H9 (cell line): ENCODE results near the gene KRT79. TPM values are rescaled to one million over a fixed set of nuclear protein-coding genes. Genes with fewer than 3 reads are reported as not detected.

Source experiments
- DNase-seq: peaks from one replicate; pipeline ENCODE4 v3.0.0-alpha.2; 2017
- H2AFZ ChIP-seq: one replicate; pipeline ENCODE4 v1.6.1; 2013; ENCODE audit warnings: mild to moderate bottlenecking, low read length, control low read depth, moderate library complexity
- H2AK5ac ChIP-seq: 2 replicates; pipeline ENCODE4 v1.6.1; 2013; ENCODE audit warnings: low read length, control low read depth, mixed read lengths; ENCODE audit not compliant: insufficient read length
- H2BK120ac ChIP-seq: one replicate; pipeline ENCODE4 v1.6.1; 2013; ENCODE audit warnings: low read depth, mild to moderate bottlenecking, low read length, control low read depth, inconsistent platforms; ENCODE audit not compliant: poor library complexity, severe bottlenecking
- H2BK12ac ChIP-seq: 2 replicates; pipeline ENCODE4 v1.6.1; 2013; ENCODE audit warnings: low read length, control low read depth, mixed read lengths, low read depth; ENCODE audit not compliant: insufficient read length
- H2BK15ac ChIP-seq: 2 replicates; pipeline ENCODE4 v1.6.1; 2013; ENCODE audit warnings: low read depth, low read length, control low read depth
- H2BK20ac ChIP-seq: one replicate; pipeline ENCODE4 v1.6.1; 2013; ENCODE audit warnings: low read depth, mild to moderate bottlenecking, low read length, control low read depth, inconsistent platforms; ENCODE audit not compliant: poor library complexity, severe bottlenecking
- H2BK5ac ChIP-seq: 2 replicates; pipeline ENCODE4 v1.6.1; 2013; ENCODE audit warnings: low read length, control low read depth, mixed read lengths; ENCODE audit not compliant: insufficient read length
- H3K14ac ChIP-seq: 2 replicates; pipeline ENCODE4 v1.6.1; 2013; ENCODE audit warnings: low read length, control low read depth; ENCODE audit not compliant: insufficient read depth
- H3K18ac ChIP-seq: 2 replicates; pipeline ENCODE4 v1.6.1; 2013; ENCODE audit warnings: low read depth, mild to moderate bottlenecking, mixed read lengths, low read length, control low read depth; ENCODE audit not compliant: insufficient read length
- H3K23ac ChIP-seq: 2 replicates; pipeline ENCODE4 v1.6.1; 2013; ENCODE audit warnings: low read length, control low read depth, mixed read lengths, low read depth; ENCODE audit not compliant: insufficient read length
- H3K23me2 ChIP-seq: 2 replicates; pipeline ENCODE4 v1.6.1; 2013; ENCODE audit warnings: low read depth, mild to moderate bottlenecking, mixed read lengths, low read length, control low read depth; ENCODE audit not compliant: insufficient read length, poor library complexity, severe bottlenecking
- H3K27ac ChIP-seq: 2 replicates; pipeline ENCODE4 v1.5.1; 2013; ENCODE audit warnings: low read length, control low read depth, mixed read lengths, low read depth; ENCODE audit not compliant: insufficient read length
- H3K27me3 ChIP-seq: 2 replicates; pipeline ENCODE4 v1.6.1; 2013; ENCODE audit warnings: low read length, control low read depth, inconsistent platforms; ENCODE audit not compliant: insufficient read depth
- H3K4ac ChIP-seq: 2 replicates; pipeline ENCODE4 v1.6.1; 2013; ENCODE audit warnings: low read depth, mild to moderate bottlenecking, control low read depth, inconsistent platforms, low read length, moderate library complexity
- H3K4me1 ChIP-seq: 2 replicates; pipeline ENCODE4 v1.6.1; 2013; ENCODE audit warnings: low read length, control low read depth, inconsistent platforms; ENCODE audit not compliant: insufficient read depth
- H3K4me2 ChIP-seq: 2 replicates; pipeline ENCODE4 v1.6.1; 2013; ENCODE audit warnings: low read length, control low read depth, mixed read lengths; ENCODE audit not compliant: insufficient read length, insufficient read depth
- H3K56ac ChIP-seq: 2 replicates; pipeline ENCODE4 v1.6.1; 2013; ENCODE audit warnings: low read depth, mild to moderate bottlenecking, mixed read lengths, low read length, control low read depth; ENCODE audit not compliant: insufficient read length
- H3K79me1 ChIP-seq: 2 replicates; pipeline ENCODE4 v1.6.1; 2013; ENCODE audit warnings: low read depth, mild to moderate bottlenecking, moderate library complexity, low read length, control low read depth, inconsistent platforms; ENCODE audit not compliant: insufficient read depth, poor library complexity, severe bottlenecking
- H3K79me2 ChIP-seq: 2 replicates; pipeline ENCODE4 v1.6.1; 2013; ENCODE audit warnings: low read length, control low read depth, inconsistent platforms; ENCODE audit not compliant: insufficient read depth
- H3K9ac ChIP-seq: 2 replicates; pipeline ENCODE4 v1.6.1; 2013; ENCODE audit warnings: low read length, control low read depth, mixed read lengths; ENCODE audit not compliant: insufficient read length; ENCODE audit errors: extremely low read depth
- H3K9me3 ChIP-seq: one replicate; pipeline ENCODE4 v1.6.1; 2013; ENCODE audit warnings: low read depth, low read length, inconsistent platforms; ENCODE audit not compliant: control insufficient read depth
- H3T11ph ChIP-seq: one replicate; pipeline ENCODE4 v1.6.1; 2013; ENCODE audit warnings: mild to moderate bottlenecking, low read length, control low read depth, inconsistent platforms
- H4K20me1 ChIP-seq: one replicate; pipeline ENCODE4 v1.6.1; 2013; ENCODE audit not compliant: control insufficient read depth, insufficient read length, insufficient read depth
- H4K5ac ChIP-seq: 2 replicates; pipeline ENCODE4 v1.6.1; 2013; ENCODE audit warnings: low read depth, mild to moderate bottlenecking, mixed read lengths, low read length, control low read depth; ENCODE audit not compliant: insufficient read length
- H4K8ac ChIP-seq: replicated peaks from 2 replicates; pipeline ENCODE4 v1.6.1; 2013; ENCODE audit warnings: low read length, control low read depth, mixed read lengths, low read depth; ENCODE audit not compliant: insufficient read length
- H4K91ac ChIP-seq: 2 replicates; pipeline ENCODE4 v1.6.1; 2013; ENCODE audit warnings: low read depth, mild to moderate bottlenecking, moderate library complexity, mixed read lengths, low read length, control low read depth; ENCODE audit not compliant: insufficient read length
- H3K27ac Mint-ChIP-seq, 3 experiments: 2 replicates in 2 of 3; 3 replicates in 1 of 3; pipeline ENCODE4 v1.8.0; 2020 to 2021; ENCODE audit warnings: mixed read lengths in 3 of 3, mild to moderate bottlenecking in 1 of 3, moderate library complexity in 1 of 3
- H3K27me3 Mint-ChIP-seq: 2 replicates; pipeline ENCODE4 v1.8.0; 2021; ENCODE audit warnings: low read depth, mild to moderate bottlenecking, moderate library complexity, mixed read lengths
- H3K36me3 Mint-ChIP-seq, 3 experiments: 2 replicates in 2 of 3; 3 replicates in 1 of 3; pipeline ENCODE4 v1.8.0; 2020 to 2021; ENCODE audit warnings: low read depth in 3 of 3, mixed read lengths in 3 of 3; ENCODE audit not compliant: insufficient read depth in 1 of 3
- H3K4me1 Mint-ChIP-seq, 2 experiments: 2 replicates each; pipeline ENCODE4 v1.8.0; 2020; ENCODE audit warnings: mixed read lengths in 2 of 2
- H3K4me3 Mint-ChIP-seq, 2 experiments: 2 replicates in 1 of 2; 3 replicates in 1 of 2; pipeline ENCODE4 v1.8.0; 2020 to 2021; ENCODE audit warnings: mild to moderate bottlenecking in 2 of 2, mixed read lengths in 2 of 2, moderate library complexity in 1 of 2
- H3K9me3 Mint-ChIP-seq, 2 experiments: 2 replicates in 1 of 2; 3 replicates in 1 of 2; pipeline ENCODE4 v1.8.0; 2020; ENCODE audit warnings: mild to moderate bottlenecking in 2 of 2, mixed read lengths in 2 of 2, moderate library complexity in 1 of 2
- WGBS: extraction: QIAGEN DNeasy Blood & Tissue Kit; methylation state at CpG from one replicate; pipeline ENCODE4 v1.1.7; 2013; ENCODE audit warnings: missing lambda C conversion rate, low lambda C conversion rate, mixed read lengths; ENCODE audit not compliant: insufficient read length; ENCODE audit errors: extremely low coverage; 5-methylcytosine and 5-hydroxymethylcytosine counted together
- total RNA-seq: library from RNA; stranded (reverse); gene quantifications from 2 replicates; pipeline ENCODE4 v1.2.1, GENCODE V29; 2021
- TF ChIP-seq, protein P1 (sequence below): fragments of 200-600 bp; sonication (generic); conservative IDR thresholded peaks from 3 replicates; pipeline ENCODE4 v1.8.0; 2021; ENCODE audit warnings: antibody characterized with exemption, mild to moderate bottlenecking

The KRT79 gene
- total RNA-seq, 1 experiment from 2014 or later, result not detected

- Histone ChIP-seq H3K4ac (no peak overlapping the region), H3K9me3 (no peaks in the 10 kb centered on the region), H2BK120ac (no peak overlapping the region), H3K18ac (no peak overlapping the region), H3K56ac (no peak overlapping the region), H2AFZ (no peak overlapping the region), H3K14ac (no peak overlapping the region), H3K4me1 (no peaks in the 10 kb centered on the region), H3K23me2 (no peaks in the 10 kb centered on the region), H4K8ac (no peak overlapping the region), H3K23ac (no peak overlapping the region), H4K91ac (no peak overlapping the region), H3K27ac (no peak overlapping the region), H3K4me2 (no peak overlapping the region), H2BK20ac (no peak overlapping the region), H3T11ph (no peak overlapping the region), H3K9ac (no peak overlapping the region), H2BK15ac (no peak overlapping the region), H3K79me2 (no peaks in the 10 kb centered on the region), H3K79me1 (no peaks in the 10 kb centered on the region), H2BK5ac (no peak overlapping the region), H4K5ac (no peak overlapping the region), H2BK12ac (no peak overlapping the region), H4K20me1 (no peaks in the 10 kb centered on the region), H3K27me3 (no peaks in the 10 kb centered on the region), H2AK5ac (no peak overlapping the region)
- Mint-ChIP-seq H3K4me3 (no peak overlapping the region), H3K27ac (no peak overlapping the region), H3K4me1 (peaks cover 3 to 7% of the 10 kb centered on the region in 2 experiments; a peak in 3 of 4 replicates), H3K27me3 (peaks cover 3% of the 10 kb centered on the region), H3K9me3 (no peaks in the 10 kb centered on the region), H3K36me3 (no peaks in the 10 kb centered on the region; a peak in 1 of 7 replicates)
- TF ChIP-seq, protein P1, sequence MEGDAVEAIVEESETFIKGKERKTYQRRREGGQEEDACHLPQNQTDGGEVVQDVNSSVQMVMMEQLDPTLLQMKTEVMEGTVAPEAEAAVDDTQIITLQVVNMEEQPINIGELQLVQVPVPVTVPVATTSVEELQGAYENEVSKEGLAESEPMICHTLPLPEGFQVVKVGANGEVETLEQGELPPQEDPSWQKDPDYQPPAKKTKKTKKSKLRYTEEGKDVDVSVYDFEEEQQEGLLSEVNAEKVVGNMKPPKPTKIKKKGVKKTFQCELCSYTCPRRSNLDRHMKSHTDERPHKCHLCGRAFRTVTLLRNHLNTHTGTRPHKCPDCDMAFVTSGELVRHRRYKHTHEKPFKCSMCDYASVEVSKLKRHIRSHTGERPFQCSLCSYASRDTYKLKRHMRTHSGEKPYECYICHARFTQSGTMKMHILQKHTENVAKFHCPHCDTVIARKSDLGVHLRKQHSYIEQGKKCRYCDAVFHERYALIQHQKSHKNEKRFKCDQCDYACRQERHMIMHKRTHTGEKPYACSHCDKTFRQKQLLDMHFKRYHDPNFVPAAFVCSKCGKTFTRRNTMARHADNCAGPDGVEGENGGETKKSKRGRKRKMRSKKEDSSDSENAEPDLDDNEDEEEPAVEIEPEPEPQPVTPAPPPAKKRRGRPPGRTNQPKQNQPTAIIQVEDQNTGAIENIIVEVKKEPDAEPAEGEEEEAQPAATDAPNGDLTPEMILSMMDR, result no peak
- WGBS, result no CpG with 5 or more reads among the region's 8 CpGs
- DNase-seq, result no peak
Observed at GRCh38 chr12:52817003-52817698, 17.0 kb downstream of the KRT79 start.
